T-helper 9 cell (primary cell): ENCODE measurements around the gene NALCN.

Experiments used
- DNase-seq: peaks from one replicate; pipeline ENCODE4 v3.0.0-alpha.2; 2020

Gene NALCN

DNA sequence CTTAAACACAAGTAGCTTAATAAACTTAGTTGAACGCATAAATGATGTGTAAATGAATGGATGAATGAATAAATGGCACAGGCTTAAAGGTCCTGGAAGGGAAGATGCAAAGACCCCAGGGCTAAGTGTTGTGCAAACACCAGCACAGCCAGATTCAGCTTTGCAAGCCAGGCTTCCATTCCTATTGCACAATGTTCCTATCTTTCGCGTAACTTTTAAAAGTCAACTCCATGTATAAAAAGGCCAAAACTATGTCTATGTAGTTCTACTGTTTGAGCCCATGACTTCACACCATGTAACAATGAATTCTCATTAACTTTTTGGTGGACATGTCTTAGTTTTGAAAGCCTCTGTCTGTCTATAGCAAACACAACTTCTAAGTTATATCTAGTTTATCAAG is 226.0 kb downstream of the NALCN start:
- no peak for DNase-seq

DNA sequence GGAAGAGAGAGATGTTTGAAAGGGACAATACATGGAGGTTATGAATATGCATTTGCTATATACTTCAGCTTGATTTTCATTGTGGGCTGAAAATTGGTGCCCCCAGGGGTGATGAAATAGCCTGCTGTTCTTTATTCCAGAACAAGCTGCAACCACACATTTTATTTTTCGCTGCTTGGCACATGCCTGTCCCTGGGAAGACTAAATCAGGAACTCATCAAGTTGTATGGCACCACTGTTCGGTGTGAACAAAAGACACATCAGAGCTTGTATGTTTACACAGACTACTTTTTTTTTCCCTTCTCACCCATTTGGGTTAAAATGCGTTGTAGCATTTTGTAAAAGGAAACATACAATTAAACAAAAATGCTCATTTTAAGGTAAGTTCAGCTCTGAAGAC is 230.7 kb downstream of the NALCN start:
- no peak for DNase-seq

DNA sequence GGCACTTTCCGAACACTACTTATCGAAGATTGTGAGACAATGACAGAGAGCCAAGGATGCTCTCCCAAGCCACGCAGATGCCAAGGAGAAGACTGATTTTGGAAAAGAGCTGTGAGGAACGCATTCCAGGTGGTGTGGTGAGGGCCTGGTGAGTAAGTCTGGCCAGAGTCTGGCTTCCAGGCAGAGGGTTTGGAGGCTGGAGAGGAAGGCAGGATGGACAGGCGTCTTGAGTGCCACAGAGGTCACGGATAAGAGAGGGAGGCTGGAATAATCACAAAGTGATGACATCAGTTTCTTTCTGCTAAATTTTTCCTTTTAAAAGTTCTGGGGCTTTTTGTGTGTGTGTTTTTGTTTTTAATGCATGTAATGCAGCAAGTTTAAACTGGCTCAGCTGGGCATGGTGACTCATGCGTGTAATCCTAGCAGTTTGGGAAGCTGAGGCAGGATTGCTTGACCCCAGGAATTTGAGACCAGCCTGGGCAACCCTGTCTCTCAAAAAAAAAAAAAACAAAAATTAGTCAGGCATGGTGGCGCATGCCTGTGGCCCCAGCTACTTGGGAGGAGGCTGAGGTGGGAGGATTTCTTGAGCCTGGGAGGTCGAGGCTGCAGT is 235.1 kb downstream of the NALCN start:
- no peak for DNase-seq

DNA sequence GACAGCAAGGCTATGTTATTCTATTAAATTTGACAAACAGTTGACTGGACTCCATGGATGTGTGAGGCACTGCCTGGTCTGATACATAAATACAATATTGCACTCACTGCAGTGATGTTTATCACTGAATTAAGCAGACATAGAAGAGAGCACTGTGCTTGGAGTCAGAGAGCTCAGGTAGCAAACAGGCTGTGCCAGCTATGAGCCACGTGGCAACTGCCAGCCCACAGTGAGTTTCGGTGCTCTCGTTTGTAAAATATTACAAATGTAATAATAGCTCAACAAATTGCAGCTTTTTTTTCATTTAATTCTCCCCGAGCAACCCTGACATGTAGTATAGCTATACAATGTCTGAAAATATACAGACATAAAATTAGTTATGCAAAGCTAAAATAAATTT is 237.3 kb downstream of the NALCN start:
- no peak for DNase-seq

DNA sequence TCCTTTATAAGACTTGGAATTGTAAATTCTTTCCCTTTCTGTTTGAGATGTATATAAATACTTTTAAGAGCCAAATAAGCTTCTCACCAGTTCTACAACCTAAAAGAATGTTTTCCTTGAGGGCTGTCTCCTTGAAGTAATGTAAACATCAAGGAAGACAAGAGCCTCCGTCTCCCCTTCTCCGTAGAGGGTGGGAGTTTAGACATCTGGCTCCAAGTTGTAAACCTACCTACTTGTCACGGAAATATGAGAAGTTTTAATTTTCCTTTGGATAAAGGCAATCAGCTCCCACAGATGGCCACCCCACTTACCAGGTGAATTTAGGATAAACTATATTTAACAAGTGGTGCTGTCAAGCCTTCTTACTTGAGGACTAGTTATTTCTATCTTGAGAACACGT is 237.9 kb downstream of the NALCN start:
- DNase-seq = no peak

DNA sequence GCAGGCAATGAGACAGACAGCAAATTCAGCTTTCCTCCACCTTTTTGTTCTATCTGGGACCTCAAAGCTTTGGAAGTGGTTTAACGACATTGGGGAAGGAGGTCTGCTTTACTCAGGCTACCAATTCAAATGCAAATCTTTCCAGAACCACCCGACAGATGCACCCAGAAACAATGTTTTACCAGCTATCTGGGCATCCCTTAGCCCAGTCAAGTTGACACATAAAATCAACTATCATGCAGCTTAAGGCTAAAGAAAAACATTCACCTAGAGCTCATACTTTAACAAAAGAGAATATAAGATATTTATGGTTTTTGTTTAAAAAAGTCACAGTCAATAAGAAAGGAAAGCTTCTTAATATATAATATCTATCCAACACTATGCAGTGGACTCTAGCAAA is 246.0 kb downstream of the NALCN start:
- no peak for DNase-seq

DNA sequence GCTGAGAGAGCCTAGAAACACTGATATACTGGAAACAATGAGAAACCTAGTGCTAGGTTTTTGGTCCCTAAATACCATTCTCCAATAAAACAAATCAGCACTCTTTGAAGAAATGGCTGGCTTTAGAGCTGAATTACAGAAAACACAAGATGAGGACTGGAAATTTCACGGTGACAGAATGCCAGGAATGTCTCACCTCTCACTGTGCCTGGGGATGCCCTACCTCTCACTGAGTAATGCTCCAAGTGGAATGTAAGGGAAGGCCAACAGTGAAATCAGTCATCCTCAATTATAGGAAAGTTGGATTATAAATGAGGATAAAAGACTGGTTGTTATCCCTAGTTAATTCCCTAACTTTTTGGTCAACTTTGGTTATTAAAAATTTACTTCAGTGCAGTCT is 259.0 kb downstream of the NALCN start:
- DNase-seq = no peak

DNA sequence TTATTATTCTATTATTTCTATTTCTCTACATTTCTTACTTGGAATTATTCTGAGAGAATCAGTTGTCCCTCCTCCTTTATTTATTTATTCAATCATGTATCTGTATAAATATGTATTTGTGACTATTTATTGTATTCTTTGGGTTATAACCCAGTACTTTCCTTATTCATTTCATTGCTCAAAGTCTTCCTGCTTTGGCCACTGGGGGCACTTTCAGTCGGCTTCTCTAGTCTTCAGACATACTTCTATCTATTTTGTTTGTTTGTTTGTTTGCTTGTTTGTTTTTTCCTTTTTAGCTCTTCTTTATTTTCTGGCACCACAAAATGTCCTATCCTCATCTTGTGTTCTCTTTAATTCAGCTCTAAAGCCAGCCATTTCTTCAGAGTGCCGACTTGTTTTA is 260.4 kb downstream of the NALCN start:
- no peak for DNase-seq

DNA sequence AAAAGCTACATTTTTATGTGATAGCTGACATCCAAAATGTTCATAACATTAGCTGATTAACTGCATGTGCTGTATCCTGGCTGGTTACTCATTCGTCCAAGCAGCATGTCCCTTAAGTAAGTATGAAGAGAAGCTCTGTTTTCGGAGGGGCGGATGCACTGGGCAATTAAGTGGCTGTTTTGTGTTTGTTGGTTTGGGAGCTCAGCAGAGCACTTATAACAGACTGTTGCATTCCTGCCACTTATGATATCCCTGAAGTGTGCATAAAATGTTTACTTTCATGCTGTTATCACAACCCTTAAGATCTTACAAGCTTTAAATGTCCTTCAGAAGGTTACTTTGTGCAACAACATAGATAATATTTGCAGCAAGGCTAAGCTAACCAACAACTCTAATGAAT is 264.1 kb downstream of the NALCN start:
- DNase-seq = no peak

DNA sequence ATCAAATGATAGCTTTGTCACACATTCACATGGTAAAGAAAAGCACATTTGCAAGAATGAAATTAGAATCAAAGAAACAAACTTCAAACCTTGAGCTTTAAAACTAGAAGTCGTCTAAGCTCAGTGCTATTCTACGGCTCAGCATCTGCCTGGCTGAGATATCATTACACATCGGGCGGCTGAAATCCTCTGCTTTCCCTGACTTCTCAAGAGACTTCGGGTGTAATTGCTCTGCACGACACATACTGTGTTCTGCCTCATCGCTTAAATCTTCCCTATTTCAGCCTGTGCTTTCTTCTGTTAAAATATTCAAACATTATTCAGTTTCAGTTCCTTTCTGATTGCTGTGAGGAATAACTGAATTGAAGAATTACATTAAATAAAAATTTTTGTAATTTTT is 265.3 kb downstream of the NALCN start:
- no peak for DNase-seq

DNA sequence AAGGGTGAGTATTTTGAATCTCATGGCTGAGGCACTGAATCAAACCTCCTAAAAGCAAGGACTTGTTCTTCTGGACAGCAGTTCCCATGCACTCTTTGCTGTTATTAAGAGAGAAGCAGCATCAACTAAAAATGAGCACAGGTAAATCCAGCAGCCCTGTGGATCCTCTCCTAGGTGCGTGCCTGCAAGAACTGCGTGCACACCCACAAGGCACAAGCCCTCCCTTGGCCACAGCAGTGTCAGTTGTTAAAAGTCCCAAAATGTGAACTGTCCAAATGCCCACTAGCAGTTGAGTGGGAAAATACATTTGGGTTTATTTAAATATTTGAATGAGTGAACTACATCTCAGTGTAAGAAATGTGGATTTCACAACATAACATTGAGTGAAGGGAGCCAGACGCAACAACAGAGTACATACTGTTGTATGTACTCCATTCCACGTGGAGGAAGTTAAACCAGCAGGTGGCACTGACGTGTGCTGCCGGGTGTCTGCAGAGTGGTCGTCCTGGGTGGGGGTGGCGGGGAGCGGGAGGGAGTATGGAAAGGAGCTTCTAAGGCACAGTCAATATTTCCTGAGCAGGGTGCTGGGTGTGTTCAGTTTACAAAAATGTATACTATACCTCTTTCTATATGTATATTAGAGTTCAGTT is 266.4 kb downstream of the NALCN start:
- DNase-seq = no peak

DNA sequence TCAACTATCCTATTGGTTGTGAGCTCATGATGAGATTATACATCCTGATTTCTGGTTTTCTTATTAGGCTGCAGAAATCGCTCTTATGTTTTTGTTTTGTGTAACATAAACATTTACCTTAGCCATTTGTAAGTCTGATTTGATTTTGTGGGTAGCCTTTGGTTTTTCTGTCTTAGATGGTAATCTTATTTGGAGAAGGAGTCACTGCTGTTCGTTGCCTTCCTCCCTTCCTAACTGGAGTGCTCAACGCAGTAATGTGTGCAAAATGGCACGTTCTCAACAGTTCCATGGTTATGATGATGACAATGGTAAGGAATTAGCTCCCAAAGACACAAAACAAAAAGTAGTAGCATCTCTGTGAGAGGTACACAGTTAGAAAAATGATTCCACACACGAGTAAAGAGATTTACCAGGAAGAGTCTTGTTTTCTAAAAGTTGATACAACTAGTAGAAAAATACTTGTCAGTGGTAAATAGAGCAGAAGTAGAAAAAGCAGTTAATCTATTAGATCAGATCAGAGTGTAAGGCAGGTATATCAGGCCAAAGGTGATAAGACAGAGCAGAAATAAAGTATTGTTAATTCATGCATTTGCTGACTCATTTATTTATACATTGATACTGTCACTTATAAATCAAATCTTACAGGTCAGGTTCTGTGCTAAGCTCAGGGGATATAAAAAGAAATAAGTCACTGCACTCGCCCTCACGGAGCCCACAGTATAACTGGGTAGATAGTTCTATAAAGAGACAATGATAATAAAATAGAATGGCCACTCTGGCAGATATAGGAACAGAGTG is 270.0 kb downstream of the NALCN start:
- DNase-seq = no peak

DNA sequence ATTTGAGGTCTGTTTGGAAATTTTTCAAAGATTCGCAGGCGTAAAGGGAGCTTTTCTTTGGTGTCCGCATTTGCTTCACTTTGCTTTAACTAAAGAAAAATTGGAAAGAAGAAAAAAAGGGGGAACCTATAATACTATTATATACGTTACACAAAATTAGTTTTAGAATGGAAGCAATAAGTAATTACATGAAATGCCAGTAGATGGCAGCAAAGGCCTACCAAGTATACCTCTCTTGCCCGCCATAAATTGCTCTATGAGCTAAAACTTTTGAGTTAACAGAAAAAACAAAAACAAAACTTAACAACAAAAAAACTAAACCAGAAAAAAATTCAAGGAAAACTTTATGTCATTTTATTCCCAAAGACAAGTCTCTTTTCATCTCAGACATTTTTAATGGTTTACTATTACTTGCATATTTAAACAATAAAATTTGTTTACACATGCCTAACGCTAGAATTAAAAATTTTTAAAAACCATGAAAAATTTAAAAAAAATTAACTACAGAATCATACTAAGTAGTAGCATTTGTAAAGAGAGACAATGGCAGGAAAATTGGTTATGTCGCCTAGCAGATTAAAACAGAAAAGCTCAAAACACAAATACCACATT is 271.4 kb downstream of the NALCN start:
- DNase-seq = no peak

DNA sequence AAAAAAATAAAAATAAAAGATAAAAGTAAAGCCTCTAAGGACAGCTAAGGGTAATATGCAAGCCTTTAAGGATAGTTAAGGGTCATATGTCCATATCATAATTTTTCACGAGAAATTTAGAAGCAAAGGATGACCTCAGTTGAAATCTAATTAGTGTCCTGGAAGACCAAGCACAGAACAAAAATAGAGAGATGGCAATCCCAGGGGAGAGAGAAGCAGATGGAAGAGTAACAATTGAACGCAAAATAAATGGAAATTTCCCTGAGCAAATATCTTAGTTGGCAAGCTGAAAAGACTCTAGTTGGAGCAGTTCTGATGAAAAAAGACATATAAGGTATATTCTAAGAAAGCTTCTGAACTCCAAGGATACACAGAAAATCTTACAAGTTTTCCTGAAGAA is 275.4 kb downstream of the NALCN start:
- DNase-seq = no peak

DNA sequence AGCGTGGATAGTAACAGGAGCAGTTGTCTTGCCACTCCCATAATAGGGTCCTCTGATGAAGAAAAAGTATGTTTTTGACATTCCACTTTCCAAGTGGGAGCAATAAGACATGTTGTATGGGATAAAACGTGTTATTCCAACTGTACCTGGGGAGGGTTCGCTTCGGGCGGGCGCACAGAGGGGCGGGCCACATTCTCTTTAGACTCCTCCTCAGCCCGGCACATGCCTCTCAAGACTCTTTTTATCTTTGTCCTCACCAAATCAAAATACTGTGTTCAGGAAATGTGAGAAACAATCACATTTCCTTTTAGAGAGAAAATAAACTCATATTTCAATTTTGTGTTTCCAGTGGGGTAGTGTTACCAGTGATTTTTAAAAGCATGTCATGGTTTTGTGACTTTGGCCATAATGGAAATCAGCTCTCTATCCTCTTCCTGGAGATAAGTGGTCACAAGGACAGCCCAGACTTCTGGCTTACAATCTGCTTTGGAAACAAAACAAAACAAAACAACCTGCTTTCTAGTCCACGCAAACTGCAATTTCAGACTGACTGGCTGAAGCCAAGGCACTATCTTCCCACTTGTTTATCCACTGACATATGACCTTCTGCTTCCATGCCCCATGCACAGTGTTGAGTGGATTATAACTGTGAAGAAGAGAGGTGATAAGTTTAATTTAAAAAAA is 276.1 kb downstream of the NALCN start:
- no peak for DNase-seq

DNA sequence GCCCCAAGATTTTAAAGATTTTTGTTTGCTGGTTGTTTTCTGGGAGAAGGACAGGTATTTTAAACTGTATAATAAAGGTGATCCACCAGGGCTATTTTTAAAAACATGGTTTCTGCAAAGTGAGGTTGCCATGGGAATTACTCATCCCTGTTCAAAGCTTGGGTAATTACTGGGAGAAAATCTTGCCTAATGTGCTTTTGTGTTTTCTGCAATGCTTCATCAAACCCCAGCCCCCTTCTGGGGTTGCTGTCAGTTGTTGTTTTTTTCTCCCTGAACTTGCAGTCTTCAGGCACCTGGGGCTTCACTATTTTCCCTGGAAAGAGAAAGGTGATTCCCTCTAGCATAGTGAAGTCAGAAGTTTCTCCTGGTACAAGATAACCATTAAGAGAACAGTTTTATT is 277.2 kb downstream of the NALCN start:
- no peak for DNase-seq

DNA sequence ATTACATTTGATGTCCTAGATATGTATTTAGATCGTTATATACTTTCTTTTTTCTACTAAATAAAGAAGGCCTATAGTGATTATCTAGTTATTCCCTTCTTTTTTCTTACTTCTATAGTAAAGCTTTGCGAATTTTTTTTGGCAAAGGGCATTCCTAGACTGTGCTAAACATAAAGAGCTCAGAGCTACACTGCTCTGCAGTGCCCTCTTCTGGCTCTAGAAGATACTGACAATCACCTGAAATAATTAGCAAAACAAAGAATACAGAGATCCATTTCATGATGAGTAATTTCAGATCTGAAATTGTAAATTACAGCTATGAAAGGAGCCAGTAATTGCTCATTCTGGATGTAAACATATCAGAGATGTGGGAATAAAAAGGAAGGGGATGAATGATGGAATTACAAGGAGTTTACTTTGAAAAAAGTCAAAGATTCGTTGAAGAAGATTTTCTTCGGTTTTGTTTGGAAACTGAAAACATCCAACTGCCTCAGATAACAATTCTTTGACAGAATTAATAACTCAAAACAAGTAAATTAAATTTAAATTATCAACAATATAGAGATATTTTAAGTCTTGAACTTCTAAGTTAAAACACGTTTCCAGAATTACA is 288.5 kb downstream of the NALCN start:
- no peak for DNase-seq

DNA sequence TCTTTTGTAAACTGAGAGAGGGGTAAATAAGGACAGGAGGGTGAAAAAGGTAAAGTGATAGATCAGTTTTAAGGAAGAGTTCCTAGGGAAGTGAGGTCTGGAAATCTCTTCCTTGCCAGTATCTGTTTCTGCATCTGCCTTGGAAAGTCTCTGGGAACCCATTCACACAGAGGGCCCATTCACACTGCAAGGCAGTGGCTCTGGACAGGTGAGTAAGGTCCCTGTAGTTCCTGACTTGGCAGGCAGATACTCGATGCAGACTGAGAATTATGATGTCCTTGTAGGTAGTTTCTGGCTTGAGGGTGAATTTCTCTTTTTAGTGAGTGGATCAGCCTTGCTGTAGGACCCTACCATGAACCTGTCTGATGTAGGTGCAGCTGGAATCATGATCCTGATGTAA is 293.3 kb downstream of the NALCN start:
- DNase-seq = no peak

DNA sequence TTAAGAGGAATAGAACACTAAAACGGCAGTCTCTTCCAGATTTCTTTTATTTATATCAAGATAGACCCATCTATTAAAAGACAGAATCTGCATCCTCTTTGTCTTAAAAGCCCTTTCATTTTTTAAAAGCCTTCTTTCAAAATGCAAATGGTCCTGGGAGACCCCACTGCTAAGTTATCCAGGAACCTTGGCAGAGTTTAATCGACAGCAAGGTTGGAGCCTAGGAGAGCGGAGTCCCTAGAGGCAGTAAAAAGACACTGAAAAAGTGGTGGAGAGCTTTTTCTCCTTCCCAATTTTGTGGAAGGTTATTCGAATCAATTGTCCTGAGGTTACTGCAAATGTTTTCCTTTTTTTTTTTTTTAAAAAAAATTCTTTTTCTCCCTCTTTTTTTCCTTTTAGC is 294.7 kb downstream of the NALCN start:
- no peak for DNase-seq

DNA sequence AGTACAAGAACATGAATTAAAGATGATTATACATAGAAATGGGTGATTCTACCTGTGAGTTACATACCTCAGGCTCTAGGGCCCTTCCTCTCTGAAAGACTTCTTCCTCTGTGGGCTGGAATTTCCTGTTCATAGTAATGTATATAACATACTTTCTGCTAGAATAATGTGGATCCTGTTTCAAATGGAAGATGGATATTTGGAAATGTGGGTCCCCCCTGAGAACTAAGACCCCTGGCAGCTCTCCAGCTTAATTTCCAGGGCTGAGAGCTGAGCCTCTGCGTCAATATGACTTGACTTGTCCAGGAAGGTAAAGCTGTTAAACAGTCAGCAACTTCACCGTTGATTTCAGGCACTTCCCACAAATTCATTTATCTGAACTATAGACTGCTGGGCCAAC is 296.3 kb downstream of the NALCN start:
- no peak for DNase-seq

DNA sequence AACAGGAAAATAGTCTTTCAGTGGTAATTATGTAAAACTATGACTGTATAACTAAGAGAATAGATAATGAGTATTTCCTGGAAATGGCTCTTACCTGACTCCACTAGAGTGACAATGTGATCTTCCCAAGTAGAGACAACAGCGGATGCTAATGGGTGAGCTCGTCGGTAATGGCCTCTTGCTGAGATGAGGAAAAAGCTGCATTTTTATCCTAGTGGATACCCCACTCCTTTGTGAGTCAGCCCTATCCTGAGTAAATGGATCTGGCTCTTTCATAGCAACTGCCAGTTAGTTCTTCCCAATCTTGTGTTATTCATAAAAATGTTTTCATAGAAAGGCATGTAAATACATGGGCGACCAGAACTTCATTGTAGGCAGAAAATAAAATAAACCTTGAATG is 299.5 kb downstream of the NALCN start:
- DNase-seq = no peak

DNA sequence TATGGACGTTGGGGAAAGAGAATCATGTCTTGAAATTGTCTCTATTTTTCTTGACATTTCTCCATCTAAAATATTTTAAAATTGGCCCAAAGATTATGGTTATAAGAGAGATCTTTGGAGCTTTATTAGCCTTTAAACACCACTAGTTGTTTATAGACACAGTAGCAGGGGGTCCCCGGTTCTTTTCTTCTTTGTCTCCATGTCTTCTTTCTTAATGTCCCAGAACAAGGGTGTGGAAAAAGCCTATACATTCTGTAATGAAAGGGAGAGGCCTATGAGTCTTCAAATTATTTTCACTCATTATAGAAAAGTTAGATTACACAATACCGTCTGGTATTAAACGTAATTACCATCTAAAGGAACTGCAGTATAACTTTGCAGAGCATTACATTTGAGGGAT is 300.0 kb downstream of the NALCN start:
- no peak for DNase-seq

DNA sequence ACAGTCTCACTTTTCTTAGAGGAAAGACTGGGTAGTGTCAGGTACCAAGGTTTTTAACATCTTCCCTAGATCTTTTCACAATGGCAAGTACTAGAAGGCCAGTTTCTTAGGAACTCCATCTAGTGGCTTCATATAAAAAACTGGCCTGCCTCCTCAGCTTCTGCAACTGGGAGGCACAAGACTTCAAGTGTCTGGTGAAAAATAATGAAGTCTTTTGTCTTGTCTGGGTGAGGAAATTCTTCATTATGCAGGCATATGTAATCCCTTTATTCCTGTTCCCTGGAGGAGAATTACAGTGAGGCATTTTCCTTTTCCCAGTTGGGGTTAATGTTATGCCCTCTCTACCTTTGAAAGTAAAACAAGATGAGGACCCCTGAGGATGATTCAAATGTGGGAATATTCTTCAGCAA is 300.5 kb downstream of the NALCN start:
- no peak for DNase-seq
